T-cell (primary cell): ENCODE measurements around the gene ARHGAP24. TPM values are rescaled to one million over a fixed set of nuclear protein-coding genes. Genes with fewer than 3 reads are reported as not detected.

Source experiments
- ATAC-seq, 4 experiments: fragments of 200-7000 bp in 3 of 4; fragments of 150-1000 bp in 1 of 4; cut with Tn5 transposase; replicated peaks in 1 of 4; 1 replicate in 3 of 4; 2 replicates in 1 of 4; pipeline ENCODE4 v1.10.0; 2021; ENCODE audit warnings: moderate library complexity in 3 of 4, mild to moderate bottlenecking in 2 of 4, moderate number of reproducible peaks in 1 of 4
- CTCF ChIA-PET, 2 donors: fragments of 300-600 bp; sonication (Branson Sonifier 250); formaldehyde crosslinking; loops; one replicate each; lab custom pipeline; 2022; ENCODE audit warnings: antibody characterized with exemption in 2 of 2; lab: Charles Lee
- POLR2A ChIA-PET, 2 donors: fragments of 300-600 bp; sonication (Branson Sonifier 250); formaldehyde crosslinking; loops; one replicate each; lab custom pipeline; 2022; ENCODE audit warnings: antibody characterized with exemption in 2 of 2; lab: Charles Lee
- DNase-seq, 35 experiments: peaks; one replicate each; pipeline versions ENCODE4 v3.0.0 to v3.0.0-alpha.2; 2013 to 2023
- H3K27ac ChIP-seq: one replicate; pipeline ENCODE4 v1.5.1; 2013; ENCODE audit warnings: low read length
- H3K27me3 ChIP-seq, 2 experiments: replicated peaks in 1 of 2; 1 replicate in 1 of 2; 2 replicates in 1 of 2; pipeline versions ENCODE4 v1.6.1 to v1.7.0; 2013; ENCODE audit warnings: low read length in 1 of 2, mixed read lengths in 1 of 2; ENCODE audit not compliant: control insufficient read depth in 2 of 2, insufficient read depth in 2 of 2; ENCODE audit errors: extremely low read depth in 1 of 2
- H3K36me3 ChIP-seq, 2 donors: 1 replicate in 1 of 2; 2 replicates in 1 of 2; pipeline versions ENCODE4 v1.6.1 to v1.7.0; 2013; ENCODE audit warnings: low read length in 1 of 2; ENCODE audit not compliant: control insufficient read depth in 2 of 2, insufficient read depth in 1 of 2; ENCODE audit errors: extremely low read depth in 1 of 2
- H3K4me1 ChIP-seq, 2 experiments: 1 replicate in 1 of 2; 2 replicates in 1 of 2; pipeline versions ENCODE4 v1.6.1 to v1.7.0; 2013; ENCODE audit warnings: low read length in 2 of 2, mixed read lengths in 1 of 2; ENCODE audit not compliant: insufficient read depth in 2 of 2, control insufficient read depth in 1 of 2; ENCODE audit errors: extremely low read depth in 1 of 2
- H3K4me3 ChIP-seq, 2 donors: 1 replicate in 1 of 2; 2 replicates in 1 of 2; pipeline versions ENCODE4 v1.5.1 to v1.7.0; 2013; ENCODE audit warnings: mild to moderate bottlenecking in 2 of 2, low read length in 1 of 2, moderate library complexity in 1 of 2; ENCODE audit not compliant: control insufficient read depth in 1 of 2; ENCODE audit errors: extremely low read depth in 1 of 2
- H3K9me3 ChIP-seq: 2 replicates; pipeline ENCODE4 v1.7.0; 2013
- H3K27ac Mint-ChIP-seq, 2 donors: one replicate each; pipeline ENCODE4 v1.8.0; 2020 to 2021; ENCODE audit warnings: mild to moderate bottlenecking in 2 of 2, mixed read lengths in 2 of 2
- H3K27me3 Mint-ChIP-seq, 2 donors: one replicate each; pipeline ENCODE4 v1.8.0; 2021 to 2022; ENCODE audit warnings: mixed read lengths in 2 of 2
- H3K36me3 Mint-ChIP-seq: one replicate; pipeline ENCODE4 v1.8.0; 2021; ENCODE audit warnings: mixed read lengths
- H3K4me1 Mint-ChIP-seq, 3 donors: one replicate each; pipeline ENCODE4 v1.8.0; 2020 to 2022; ENCODE audit warnings: mixed read lengths in 3 of 3, mild to moderate bottlenecking in 1 of 3
- H3K4me3 Mint-ChIP-seq, 3 donors: one replicate each; pipeline ENCODE4 v1.8.0; 2020 to 2022; ENCODE audit warnings: mild to moderate bottlenecking in 3 of 3, mixed read lengths in 3 of 3, moderate library complexity in 3 of 3
- H3K9me3 Mint-ChIP-seq, 3 donors: one replicate each; pipeline ENCODE4 v1.8.0; 2020 to 2022; ENCODE audit warnings: mixed read lengths in 3 of 3
- WGBS: methylation state at CpG from one replicate; pipeline ENCODE4 v1.1.5; 2013; ENCODE audit warnings: missing lambda C conversion rate; ENCODE audit not compliant: insufficient coverage; 5-methylcytosine and 5-hydroxymethylcytosine counted together
- total RNA-seq, 35 experiments: library from RNA in 6 of 35; stranded (reverse) in 6 of 35; fragments of 120-200 nt in 1 of 35; gene quantifications; one replicate each; pipeline versions ENCODE4 v1.2.1 to v1.2.4 and lab custom pipeline; 2013 to 2026

Gene ARHGAP24
- total RNA-seq, 5 donors from 2014 or later (not counting 1 experiment from before 2014, with no cell fraction given): 0.45 to 2.7 (median 1.8) TPM

DNA sequence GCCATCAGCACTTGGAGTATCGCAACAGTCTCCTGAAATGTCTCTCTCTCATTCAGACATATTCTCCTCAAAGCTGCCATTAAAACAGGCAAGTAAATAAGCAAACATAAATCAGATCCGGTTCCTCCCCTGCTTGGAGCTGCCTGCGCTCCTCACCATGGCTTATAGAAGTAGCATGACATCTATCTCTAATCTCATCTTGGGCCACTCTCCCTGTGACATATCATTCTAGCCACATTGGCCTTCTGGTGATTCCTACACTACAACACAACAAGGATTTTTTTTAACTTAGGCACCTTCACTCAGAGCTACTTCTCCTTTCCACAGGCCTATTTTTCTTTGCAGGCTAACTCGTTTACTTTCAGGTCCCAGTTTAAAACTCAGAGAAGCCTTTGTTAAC is 387.9 kb downstream of the ARHGAP24 start:
- no peak overlapping the region for H3K4me3 Mint-ChIP-seq
- no peak for ATAC-seq
- Histone ChIP-seq H3K9me3 (no peaks in the 10 kb centered on the region), H3K4me1 (no peaks in the 10 kb centered on the region), H3K4me3 (no peak overlapping the region), H3K27me3 (no peaks in the 10 kb centered on the region), H3K36me3 (no peaks in the 10 kb centered on the region), H3K27ac (no peak overlapping the region)
- H3K9me3 Mint-ChIP-seq: peaks cover 0 to 3% (median 0%) of the 10 kb centered on the region in 3 donors
- DNase-seq: no peak
- no peaks in the 10 kb centered on the region for H3K36me3 Mint-ChIP-seq
- H3K27me3 Mint-ChIP-seq: no peaks in the 10 kb centered on the region
- H3K27ac Mint-ChIP-seq: no peak overlapping the region
- POLR2A ChIA-PET: no interaction called here
- CTCF ChIA-PET: no interaction called here
- 45% methylated on average over 2 of the region's 4 CpGs for WGBS
- H3K4me1 Mint-ChIP-seq: no peaks in the 10 kb centered on the region

DNA sequence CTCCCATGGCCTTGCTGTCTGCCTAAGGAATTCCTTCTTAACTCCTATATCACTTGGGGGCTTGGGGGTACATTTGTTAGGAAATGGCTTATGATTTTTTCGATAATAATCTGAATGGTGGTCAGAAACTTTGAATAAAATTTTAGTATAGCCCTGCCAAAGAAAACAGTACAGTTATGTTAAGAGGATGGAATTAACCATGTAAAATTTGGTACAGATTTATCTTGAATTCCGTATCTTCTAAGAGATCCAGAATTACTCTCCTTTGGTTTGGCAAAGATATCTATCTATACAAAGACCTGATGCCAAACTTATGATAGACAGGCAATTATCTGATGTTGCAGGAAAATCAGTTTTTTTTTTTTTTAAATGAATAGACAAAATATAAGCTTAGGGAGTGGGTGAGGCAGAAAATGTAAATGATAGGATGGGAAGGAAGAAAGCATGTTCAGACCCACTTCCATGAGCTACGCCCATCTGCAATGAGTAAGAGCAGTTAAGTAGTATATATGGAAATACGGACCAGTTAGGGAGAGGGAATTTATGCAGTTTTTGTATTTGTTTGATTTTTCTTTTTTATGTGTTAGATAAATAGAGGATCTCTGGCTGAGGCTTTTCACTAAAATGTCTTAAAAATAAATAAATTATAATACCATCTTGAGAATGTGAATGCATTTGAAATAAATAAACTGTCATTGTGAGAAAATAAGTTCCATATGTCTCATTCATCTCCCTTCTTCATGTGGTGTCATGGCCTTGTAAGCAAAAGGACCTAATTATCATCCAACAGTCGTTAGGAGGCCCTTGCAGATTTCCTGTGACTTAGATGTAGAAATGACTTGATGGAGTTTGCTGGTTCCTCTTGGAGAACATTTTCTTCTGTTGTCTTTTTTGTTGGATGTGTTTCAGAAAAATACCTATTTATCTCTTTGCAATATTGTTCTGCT is 389.6 kb downstream of the ARHGAP24 start:
- Histone ChIP-seq H3K27ac (no peak overlapping the region), H3K4me1 (no peaks in the 10 kb centered on the region), H3K36me3 (no peaks in the 10 kb centered on the region), H3K4me3 (no peak overlapping the region), H3K27me3 (no peaks in the 10 kb centered on the region), H3K9me3 (no peaks in the 10 kb centered on the region)
- Mint-ChIP-seq H3K27me3 (no peaks in the 10 kb centered on the region), H3K4me3 (no peak overlapping the region), H3K27ac (no peak overlapping the region), H3K36me3 (no peaks in the 10 kb centered on the region), H3K4me1 (no peaks in the 10 kb centered on the region), H3K9me3 (peaks cover 0 to 3% (median 0%) of the 10 kb centered on the region in 3 donors)
- no peak for DNase-seq
- WGBS: 83% methylated on average over 1 of the region's 5 CpGs
- POLR2A ChIA-PET: no interaction called here
- CTCF ChIA-PET: no interaction called here
- ATAC-seq: no peak

DNA sequence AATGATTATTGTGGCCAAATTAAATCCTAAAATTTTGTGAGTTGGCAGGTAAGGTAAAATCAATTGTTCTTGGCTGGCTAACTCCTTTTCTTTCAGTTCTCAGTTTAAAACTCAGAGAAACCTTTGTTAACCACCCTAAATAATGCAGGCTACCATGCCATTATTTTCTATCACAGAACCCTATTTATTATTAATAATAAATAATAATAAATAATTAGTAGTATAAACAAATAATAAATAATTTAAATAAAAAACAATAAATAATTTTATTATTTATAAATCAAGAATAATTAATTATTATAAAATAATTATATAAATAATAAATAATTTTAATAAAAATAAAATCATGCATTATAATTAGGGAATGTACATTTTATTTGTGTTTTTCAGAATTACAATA is 390.3 kb downstream of the ARHGAP24 start:
- H3K36me3 Mint-ChIP-seq: no peaks in the 10 kb centered on the region

DNA sequence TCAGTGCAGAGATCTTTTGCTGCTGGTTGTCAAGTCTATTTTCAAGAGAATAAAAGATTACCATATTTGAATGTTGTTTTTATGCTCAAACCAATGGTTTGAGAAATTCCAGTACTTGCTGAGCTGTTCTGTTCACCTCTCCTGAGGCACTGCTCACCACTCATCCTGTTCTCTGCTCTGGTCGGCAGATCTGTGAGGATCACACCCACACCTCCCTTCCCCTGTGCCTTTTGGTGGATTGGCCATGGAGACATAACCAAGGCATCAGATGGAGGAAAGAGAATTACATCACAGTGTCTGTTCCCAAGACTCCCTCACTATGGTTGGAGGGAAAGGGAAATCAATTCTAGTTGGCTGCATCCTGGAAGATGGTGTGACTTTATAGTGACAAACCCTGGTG is 391.6 kb downstream of the ARHGAP24 start:
- ATAC-seq (no peak), DNase-seq (no peak)
- no peak overlapping the region for H3K27ac Mint-ChIP-seq
- ChIA-PET CTCF (no interaction called here), POLR2A (no interaction called here)
- H3K9me3 Mint-ChIP-seq: peaks cover 0 to 3% (median 0%) of the 10 kb centered on the region in 3 donors
- no CpG with 5 or more reads among the region's 1 CpG for whole genome bisulfite sequencing
- no peaks in the 10 kb centered on the region for H3K9me3 ChIP-seq
- H3K27me3 ChIP-seq: no peaks in the 10 kb centered on the region
- no peaks in the 10 kb centered on the region for H3K36me3 ChIP-seq
- no peaks in the 10 kb centered on the region for H3K36me3 Mint-ChIP-seq
- H3K4me3 ChIP-seq: no peak overlapping the region
- no peaks in the 10 kb centered on the region for H3K4me1 Mint-ChIP-seq
- no peaks in the 10 kb centered on the region for H3K4me1 ChIP-seq
- H3K4me3 Mint-ChIP-seq: no peak overlapping the region
- H3K27me3 Mint-ChIP-seq: no peaks in the 10 kb centered on the region
- H3K27ac ChIP-seq: no peak overlapping the region

More for the DNA sequence above, 390.3 kb downstream of the ARHGAP24 start:
- Histone ChIP-seq H3K9me3 (no peaks in the 10 kb centered on the region), H3K36me3 (no peaks in the 10 kb centered on the region), H3K4me1 (no peaks in the 10 kb centered on the region), H3K27me3 (no peaks in the 10 kb centered on the region), H3K27ac (no peak overlapping the region), H3K4me3 (no peak overlapping the region)
- peaks cover 0 to 3% (median 0%) of the 10 kb centered on the region in 3 donors for H3K9me3 Mint-ChIP-seq
- POLR2A ChIA-PET: no interaction called here
- DNase-seq (no peak), ATAC-seq (no peak)
- H3K27ac Mint-ChIP-seq: no peak overlapping the region
- CTCF ChIA-PET: no interaction called here
- no peaks in the 10 kb centered on the region for H3K27me3 Mint-ChIP-seq
- no peak overlapping the region for H3K4me3 Mint-ChIP-seq
- H3K4me1 Mint-ChIP-seq: no peaks in the 10 kb centered on the region

DNA sequence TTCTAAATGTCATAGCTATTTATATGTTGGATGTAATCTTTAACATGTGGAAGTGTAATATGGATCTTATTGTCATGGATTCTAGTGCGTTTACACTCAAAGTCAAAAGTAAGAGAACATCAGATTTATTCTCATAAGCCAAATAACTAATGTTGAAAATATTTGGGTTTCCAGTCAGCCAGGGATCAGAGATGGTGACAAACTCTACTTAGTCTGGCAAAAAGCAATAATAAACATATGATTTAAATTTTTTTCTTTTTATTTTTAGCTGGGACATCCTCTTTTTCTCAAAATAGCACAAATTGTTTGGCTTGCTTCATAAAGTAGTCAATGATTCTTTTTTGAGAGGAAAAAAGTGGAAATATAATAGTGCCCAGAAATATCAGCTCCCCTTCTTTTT is 392.3 kb downstream of the ARHGAP24 start:
- H3K27ac ChIP-seq: no peak overlapping the region

DNA sequence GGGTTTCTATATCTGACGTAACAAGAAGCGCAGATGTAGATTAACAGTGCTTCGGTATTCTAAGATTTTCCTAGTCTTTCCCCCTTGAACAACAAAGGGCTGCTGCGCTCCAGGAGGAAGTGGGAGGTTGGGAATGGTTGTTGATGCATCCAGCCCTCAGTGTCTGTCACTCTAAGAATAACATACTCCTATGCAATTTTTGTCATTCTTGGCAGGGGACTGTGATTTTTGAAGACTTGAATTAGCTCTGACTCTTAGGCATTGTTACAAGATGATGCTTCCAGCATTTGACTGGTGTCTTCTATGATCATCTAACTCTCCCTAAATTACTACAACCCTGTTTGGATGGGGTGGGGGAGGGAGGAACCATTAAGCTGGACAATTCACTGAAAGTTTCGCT is 394.2 kb downstream of the ARHGAP24 start:
- no CpG with 5 or more reads among the region's 5 CpGs for WGBS
- ATAC-seq: no peak
- H3K27ac ChIP-seq: no peak overlapping the region
- no peaks in the 10 kb centered on the region for H3K4me1 Mint-ChIP-seq
- H3K27ac Mint-ChIP-seq: no peak overlapping the region
- no peaks in the 10 kb centered on the region for H3K27me3 Mint-ChIP-seq
- ChIA-PET CTCF (no interaction called here), POLR2A (no interaction called here)
- H3K36me3 Mint-ChIP-seq: no peaks in the 10 kb centered on the region
- no peaks in the 10 kb centered on the region for H3K36me3 ChIP-seq
- DNase-seq: no peak
- no peaks in the 10 kb centered on the region for H3K4me1 ChIP-seq
- H3K9me3 ChIP-seq: no peaks in the 10 kb centered on the region
- H3K4me3 ChIP-seq: no peak overlapping the region
- no peaks in the 10 kb centered on the region for H3K27me3 ChIP-seq
- H3K4me3 Mint-ChIP-seq: no peak overlapping the region
- H3K9me3 Mint-ChIP-seq: peaks cover 0 to 3% (median 0%) of the 10 kb centered on the region in 3 donors

More for the DNA sequence above, 392.3 kb downstream of the ARHGAP24 start:
- H3K36me3 ChIP-seq: no peaks in the 10 kb centered on the region
- Mint-ChIP-seq H3K27ac (no peak overlapping the region), H3K4me3 (no peak overlapping the region), H3K36me3 (no peaks in the 10 kb centered on the region), H3K4me1 (no peaks in the 10 kb centered on the region), H3K27me3 (no peaks in the 10 kb centered on the region), H3K9me3 (peaks cover 0 to 3% (median 0%) of the 10 kb centered on the region in 3 donors)
- H3K4me3 ChIP-seq: no peak overlapping the region
- H3K4me1 ChIP-seq: no peaks in the 10 kb centered on the region
- ChIA-PET POLR2A (no interaction called here), CTCF (no interaction called here)
- no peak for DNase-seq
- WGBS: no CpG with 5 or more reads among the region's 1 CpG
- ATAC-seq: no peak
- no peaks in the 10 kb centered on the region for H3K27me3 ChIP-seq
- H3K9me3 ChIP-seq: no peaks in the 10 kb centered on the region
